Measurements from ENCODE around the gene NINL. TPM values are rescaled to one million over a fixed set of nuclear protein-coding genes. Genes with fewer than 3 reads are reported as not detected.

The NINL gene
- total and polyA plus RNA-seq, 4 donors, result 1.9 to 3.6 (median 2.8) TPM

- Histone ChIP-seq H3K4me1 (ENCODE audit: control insufficient read depth in 4 of 4, insufficient read depth in 4 of 4, low read length in 3 of 4) (peaks cover 8 to 57% (median 32%) of the 10 kb centered on the region in 4 donors), H3K27me3 (ENCODE audit: control insufficient read depth in 4 of 4, insufficient read depth in 4 of 4, low read length in 3 of 4) (no peaks in the 10 kb centered on the region), H3K9ac (ENCODE audit: low read depth in 1 of 2, low read length in 2 of 2) (peak overlapping the region; percentile 45 to 84), H3K27ac (ENCODE audit: low read depth in 1 of 2, low read length in 2 of 2) (peak overlapping the region; percentile 83 to 86), H3K4me3 (ENCODE audit: low read depth in 1 of 3, low read length in 3 of 3) (peak overlapping the region; percentile 39 to 69 (median 57)), H3K36me3 (ENCODE audit: control insufficient read depth in 4 of 4, insufficient read depth in 3 of 4, low read depth in 1 of 4, low read length in 3 of 4) (no peaks in the 10 kb centered on the region), H3K9me3 (ENCODE audit: control insufficient read depth in 4 of 4, low read length in 3 of 4) (no peaks in the 10 kb centered on the region)
- TF ChIP-seq SP1 (IDR thresholded peaks at IDR 0.05) (no peak), JUND (IDR thresholded peaks at IDR 0.05) (no peak), HNF4G (IDR thresholded peaks at IDR 0.05) (no peak), CTCF (IDR thresholded peaks at IDR 0.05; ENCODE audit: low read depth, low read length, missing input control) (peak; percentile 58), FOXA1 (IDR thresholded peaks at IDR 0.05) (no peak), RAD21 (IDR thresholded peaks at IDR 0.05) (peak; percentile 78 to 81), RXRA (IDR thresholded peaks at IDR 0.05) (peak in 1 of 2 donors; percentile 20), HNF4A (conservative IDR thresholded peaks at IDR 0.05) (peak in 1 of 2 donors; percentile 11), YY1 (IDR thresholded peaks at IDR 0.05) (peak; percentile 70), NR2F2 (IDR thresholded peaks at IDR 0.05) (no peak), FOXA2 (IDR thresholded peaks at IDR 0.05) (no peak), TAF1 (conservative IDR thresholded peaks at IDR 0.05) (peak; percentile 32), MAX (IDR thresholded peaks at IDR 0.05) (no peak), ZBTB33 (IDR thresholded peaks at IDR 0.05) (no peak), ATF3 (IDR thresholded peaks at IDR 0.05) (no peak), REST (IDR thresholded peaks at IDR 0.05) (no peak), EGR1 (IDR thresholded peaks at IDR 0.05; ENCODE audit: low read depth in 2 of 2) (no peak), GABPA (IDR thresholded peaks at IDR 0.05 in 1 of 2, conservative IDR thresholded peaks at IDR 0.05 in 1 of 2) (no peak)
- 32% methylated on average over 19 of the region's 19 CpGs for WGBS
- no peak for DNase-seq (ENCODE audit: low spot score)
Measured at GRCh38 chr20:25539742-25540672, 45.3 kb downstream of the NINL start.

Data from liver (tissue), 9 donors.